Right lobe of liver (tissue), 6 donors: ENCODE data around the gene PIGBOS1. TPM values are rescaled to one million over a fixed set of nuclear protein-coding genes. Genes with fewer than 3 reads are reported as not detected.

Experiments
- ATAC-seq, 4 donors: fragments of 200-7000 bp; cut with Tn5 transposase; one replicate each; pipeline ENCODE4 v1.9.1; 2020; ENCODE audit warnings: mild to moderate bottlenecking in 4 of 4, moderate library complexity in 4 of 4
- DNase-seq, 3 donors: peaks; one replicate each; pipeline ENCODE4 v3.0.0-alpha.2; 2020
- H3K27ac ChIP-seq, 3 donors: fragments of 200-600 bp; one replicate each; pipeline ENCODE4 v1.8.0; 2022
- H3K27me3 ChIP-seq, 2 donors: fragments of 200-600 bp; one replicate each; pipeline ENCODE4 v1.8.0; 2022
- H3K36me3 ChIP-seq, 4 donors: fragments of 200-600 bp; sonication (generic) in 1 of 4; one replicate each; pipeline versions ENCODE4 v1.5.1 to v1.8.0; 2017 to 2022; ENCODE audit warnings: control low read depth in 1 of 4
- H3K4me1 ChIP-seq, 4 donors: fragments of 200-600 bp; sonication (generic) in 1 of 4; one replicate each; pipeline versions ENCODE4 v1.5.1 to v1.8.0; 2017 to 2022; ENCODE audit warnings: control low read depth in 1 of 4
- H3K4me3 ChIP-seq, 3 donors: fragments of 200-600 bp; one replicate each; pipeline ENCODE4 v1.8.0; 2022
- H3K9me3 ChIP-seq, 4 donors: fragments of 200-600 bp; sonication (generic) in 1 of 4; one replicate each; pipeline versions ENCODE4 v1.5.1 to v1.8.0; 2017 to 2022; ENCODE audit warnings: control low read depth in 1 of 4
- POLR2A ChIP-seq: fragments of 450-650 bp; IDR thresholded peaks from one replicate; pipeline ENCODE4 v1.6.1; 2017; ENCODE audit warnings: antibody characterized with exemption, mild to moderate bottlenecking
- WGBS: methylation state at CpG from one replicate; pipeline ENCODE4 v1.1.6; 2018; ENCODE audit warnings: low coverage, low lambda C conversion rate; ENCODE audit not compliant: insufficient coverage; ENCODE audit errors: missing lambda C conversion rate; 5-methylcytosine and 5-hydroxymethylcytosine counted together
- intact Hi-C, 2 donors: fragments of 100-400 bp; cut with DNase I; formaldehyde crosslinking; loops; one replicate each; pipeline versions ENCODE4 v1.11.2 to v1.14.1; 2022
- total RNA-seq, 6 experiments: library from RNA; depleted of rRNA in 2 of 6; stranded (reverse); fragments of >200 nt in 2 of 6; fragmentation: NEBNext Ultra II Directional in 3 of 6; extraction: Animal tissue kit (Norgen Biotek cat#: 25700) in 3 of 6; gene quantifications; one replicate each; pipeline versions ENCODE4 v1.1.0 to v1.2.4, GENCODE V29; 2016 to 2023
- TF ChIP-seq, protein P1 (sequence below), 4 donors: fragments of 200-600 bp in 3 of 4; fragments of 450-650 bp in 1 of 4; IDR thresholded peaks; one replicate each; pipeline versions ENCODE4 v1.5.1 to v1.8.0; 2016 to 2022; ENCODE audit warnings: antibody characterized with exemption in 4 of 4, mild to moderate bottlenecking in 2 of 4
- donor health status: DM: no; HTN: yes; CAD: no.
- donor health status: DM: no; HTN: no; CAD: no.
- donor health status: DM: no; HTN: no; CAD: no.
- donor health status: DM: no; HTN: yes; CAD: no.
- donor health status: DM: no; HTN: yes; CAD: no.

PIGBOS1 gene
- total RNA-seq, 6 experiments from 2014 or later, result 4.2 to 36.1 (median 5.8) TPM

DNA sequence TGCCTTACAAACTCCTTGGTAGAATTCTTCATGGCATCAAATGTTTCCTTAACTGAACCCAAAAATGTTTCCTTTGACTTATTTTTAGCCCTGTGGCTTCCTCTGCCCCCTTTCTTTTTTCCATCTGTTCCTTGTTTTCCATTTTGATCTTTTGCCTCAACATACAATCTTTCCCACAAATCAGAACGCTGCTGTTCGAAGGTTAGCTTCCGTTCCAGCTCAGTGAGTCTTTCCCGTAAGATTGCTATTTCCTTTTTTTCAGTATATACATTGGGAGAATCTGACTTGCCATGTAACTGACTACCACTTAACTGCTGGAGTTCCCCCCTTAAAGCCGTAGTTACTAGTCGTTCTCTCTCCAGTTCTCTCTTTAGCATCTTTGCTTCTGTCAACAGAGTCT is 41.3 kb upstream of the PIGBOS1 start:
- H3K4me1 ChIP-seq, result no peaks in the 10 kb centered on the region
- intact Hi-C loops, result no loop called here
- TF ChIP-seq, protein P1, sequence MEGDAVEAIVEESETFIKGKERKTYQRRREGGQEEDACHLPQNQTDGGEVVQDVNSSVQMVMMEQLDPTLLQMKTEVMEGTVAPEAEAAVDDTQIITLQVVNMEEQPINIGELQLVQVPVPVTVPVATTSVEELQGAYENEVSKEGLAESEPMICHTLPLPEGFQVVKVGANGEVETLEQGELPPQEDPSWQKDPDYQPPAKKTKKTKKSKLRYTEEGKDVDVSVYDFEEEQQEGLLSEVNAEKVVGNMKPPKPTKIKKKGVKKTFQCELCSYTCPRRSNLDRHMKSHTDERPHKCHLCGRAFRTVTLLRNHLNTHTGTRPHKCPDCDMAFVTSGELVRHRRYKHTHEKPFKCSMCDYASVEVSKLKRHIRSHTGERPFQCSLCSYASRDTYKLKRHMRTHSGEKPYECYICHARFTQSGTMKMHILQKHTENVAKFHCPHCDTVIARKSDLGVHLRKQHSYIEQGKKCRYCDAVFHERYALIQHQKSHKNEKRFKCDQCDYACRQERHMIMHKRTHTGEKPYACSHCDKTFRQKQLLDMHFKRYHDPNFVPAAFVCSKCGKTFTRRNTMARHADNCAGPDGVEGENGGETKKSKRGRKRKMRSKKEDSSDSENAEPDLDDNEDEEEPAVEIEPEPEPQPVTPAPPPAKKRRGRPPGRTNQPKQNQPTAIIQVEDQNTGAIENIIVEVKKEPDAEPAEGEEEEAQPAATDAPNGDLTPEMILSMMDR (IDR thresholded peaks at IDR 0.05), result no peak
- no peak for TF ChIP-seq POLR2A
- H3K36me3 ChIP-seq, result peaks cover 0 to 27% (median 4%) of the 10 kb centered on the region in 4 donors
- 61% methylated on average over 6 of the region's 6 CpGs for WGBS
- no peaks in the 10 kb centered on the region for H3K27me3 ChIP-seq
- DNase-seq, result no peak
- H3K9me3 ChIP-seq, result no peaks in the 10 kb centered on the region
- no peak for ATAC-seq
- H3K27ac ChIP-seq, result no peak overlapping the region
- H3K4me3 ChIP-seq, result no peak overlapping the region

DNA sequence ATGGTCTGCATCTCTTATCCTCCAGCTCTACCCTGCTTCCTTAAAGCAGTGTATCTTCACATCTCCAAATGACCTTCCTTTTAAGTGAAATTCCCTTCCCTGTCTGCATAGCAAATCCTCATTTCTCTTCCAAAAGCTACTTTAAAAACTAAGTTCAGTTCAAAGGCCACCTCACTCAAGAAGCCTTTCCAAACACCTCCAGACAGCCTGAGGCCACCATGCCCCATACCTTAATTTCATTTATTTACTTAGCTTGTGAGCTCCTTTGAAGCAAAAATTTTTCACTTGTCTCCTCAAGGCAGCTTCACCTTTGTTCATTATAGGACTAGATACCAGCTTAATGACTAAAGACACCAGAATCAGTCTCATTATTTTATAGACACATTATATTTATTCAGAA is 39.5 kb upstream of the PIGBOS1 start:
- Histone ChIP-seq H3K27me3 (no peaks in the 10 kb centered on the region), H3K36me3 (peaks cover 0 to 31% (median 5%) of the 10 kb centered on the region in 4 donors), H3K4me1 (no peaks in the 10 kb centered on the region), H3K4me3 (no peak overlapping the region), H3K27ac (no peak overlapping the region), H3K9me3 (no peaks in the 10 kb centered on the region)
- TF ChIP-seq, protein P1 (IDR thresholded peaks at IDR 0.05), result no peak
- ATAC-seq (no peak), DNase-seq (no peak)
- intact Hi-C loops, result no loop called here

DNA sequence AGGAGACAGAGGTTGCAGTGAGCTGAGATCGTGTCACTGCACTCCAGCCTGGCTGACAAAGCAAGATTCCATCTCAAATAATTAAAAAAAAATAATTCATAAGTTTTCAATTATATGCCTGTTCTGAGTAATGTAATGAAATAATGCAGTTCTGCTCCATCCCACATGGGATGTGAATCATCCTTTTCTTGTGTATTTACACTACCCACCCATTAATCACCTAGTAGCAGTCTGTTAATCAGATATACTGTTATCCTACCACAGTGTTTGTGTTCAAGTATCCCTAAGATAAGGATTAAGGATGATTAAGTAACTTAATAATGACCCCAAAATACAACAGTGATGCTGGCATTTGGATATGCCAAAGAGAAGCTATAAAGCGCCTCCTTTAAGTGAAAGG is 38.9 kb upstream of the PIGBOS1 start:
- Histone ChIP-seq H3K9me3 (no peaks in the 10 kb centered on the region), H3K36me3 (peaks cover 0 to 24% (median 5%) of the 10 kb centered on the region in 4 donors), H3K4me3 (no peak overlapping the region), H3K27me3 (no peaks in the 10 kb centered on the region), H3K4me1 (no peaks in the 10 kb centered on the region), H3K27ac (no peak overlapping the region)
- 95% methylated on average over 2 of the region's 2 CpGs for WGBS
- TF ChIP-seq, protein P1 (IDR thresholded peaks at IDR 0.05), result no peak
- TF ChIP-seq POLR2A, result no peak
- intact Hi-C loops, result no loop called here
- DNase-seq (no peak), ATAC-seq (no peak)

DNA sequence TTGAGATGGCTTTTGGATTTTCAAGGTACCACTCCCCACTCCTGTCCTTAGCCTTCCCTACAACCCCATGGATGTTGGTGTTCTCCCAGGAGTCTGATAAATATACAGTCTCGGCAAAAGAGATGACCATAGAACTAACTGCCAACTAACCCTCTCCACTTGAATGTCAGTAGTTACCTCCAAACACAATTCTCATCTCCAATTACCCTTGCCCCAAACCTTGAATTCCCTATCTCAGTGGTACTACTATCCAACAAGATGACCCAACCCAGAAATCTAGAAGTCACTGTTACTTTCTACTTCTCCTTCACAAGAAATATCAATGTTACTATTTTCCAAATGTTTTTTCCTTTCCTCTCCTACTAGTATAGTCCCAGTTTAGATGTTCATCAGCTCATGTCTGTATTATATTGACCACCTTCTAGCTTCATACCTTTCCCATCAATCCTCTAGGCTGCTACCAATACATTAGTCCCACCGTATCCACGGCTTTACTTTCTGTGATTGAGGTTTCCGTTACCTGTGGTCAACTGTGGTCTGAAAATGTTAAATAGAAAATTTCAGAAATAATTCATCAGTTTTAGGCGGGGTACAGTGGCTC is 38.2 kb upstream of the PIGBOS1 start:
- no peak overlapping the region for H3K27ac ChIP-seq
- no peaks in the 10 kb centered on the region for H3K9me3 ChIP-seq
- no peak for TF ChIP-seq POLR2A
- TF ChIP-seq, protein P1 (IDR thresholded peaks at IDR 0.05), result no peak
- H3K4me1 ChIP-seq, result no peaks in the 10 kb centered on the region
- WGBS, result 95% methylated on average over 5 of the region's 5 CpGs
- no peak overlapping the region for H3K4me3 ChIP-seq
- no peak for DNase-seq
- intact Hi-C loops, result no loop called here
- ATAC-seq, result no peak
- H3K27me3 ChIP-seq, result no peaks in the 10 kb centered on the region
- H3K36me3 ChIP-seq, result peaks cover 0 to 24% (median 5%) of the 10 kb centered on the region in 4 donors

DNA sequence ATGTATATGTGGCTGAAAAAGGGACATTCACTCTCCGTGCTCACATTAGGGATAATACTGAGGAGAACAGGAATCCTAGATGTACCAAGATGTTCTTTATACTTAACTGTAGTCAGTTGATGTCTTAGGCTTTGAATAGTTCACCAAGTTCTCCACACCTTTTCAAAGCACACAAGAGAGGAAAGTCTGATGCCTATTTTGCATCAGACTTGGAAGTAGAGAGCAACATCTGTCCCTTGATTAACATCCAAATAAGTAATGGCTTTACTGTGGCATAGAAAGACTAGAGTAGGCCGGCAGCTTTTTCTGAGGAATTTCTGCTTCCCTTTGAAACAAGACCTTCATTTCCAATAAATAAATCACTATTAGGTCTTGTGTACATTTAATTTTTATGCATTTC is 34.1 kb upstream of the PIGBOS1 start:
- no peaks in the 10 kb centered on the region for H3K4me1 ChIP-seq
- 95% methylated on average over 2 of the region's 2 CpGs for WGBS
- no peak overlapping the region for H3K27ac ChIP-seq
- intact Hi-C loops, result no loop called here
- TF ChIP-seq, protein P1 (IDR thresholded peaks at IDR 0.05), result no peak
- TF ChIP-seq POLR2A, result no peak
- H3K4me3 ChIP-seq, result no peak overlapping the region
- no peaks in the 10 kb centered on the region for H3K9me3 ChIP-seq
- peaks cover 0 to 24% (median 5%) of the 10 kb centered on the region in 4 donors for H3K36me3 ChIP-seq
- DNase-seq (no peak), ATAC-seq (no peak)
- H3K27me3 ChIP-seq, result no peaks in the 10 kb centered on the region
